H9 (cell line): Measurements from ENCODE around the gene GPR160. TPM values are rescaled to one million over a fixed set of nuclear protein-coding genes. Genes with fewer than 3 reads are reported as not detected.

Source experiments
- DNase-seq: peaks from one replicate; pipeline ENCODE4 v3.0.0-alpha.2; 2017
- H2AFZ ChIP-seq: one replicate; pipeline ENCODE4 v1.6.1; 2013; ENCODE audit warnings: mild to moderate bottlenecking, low read length, control low read depth, moderate library complexity
- H2AK5ac ChIP-seq: 2 replicates; pipeline ENCODE4 v1.6.1; 2013; ENCODE audit warnings: low read length, control low read depth, mixed read lengths; ENCODE audit not compliant: insufficient read length
- H2BK120ac ChIP-seq: one replicate; pipeline ENCODE4 v1.6.1; 2013; ENCODE audit warnings: low read depth, mild to moderate bottlenecking, low read length, control low read depth, inconsistent platforms; ENCODE audit not compliant: poor library complexity, severe bottlenecking
- H2BK12ac ChIP-seq: 2 replicates; pipeline ENCODE4 v1.6.1; 2013; ENCODE audit warnings: low read length, control low read depth, mixed read lengths, low read depth; ENCODE audit not compliant: insufficient read length
- H2BK15ac ChIP-seq: 2 replicates; pipeline ENCODE4 v1.6.1; 2013; ENCODE audit warnings: low read depth, low read length, control low read depth
- H2BK20ac ChIP-seq: one replicate; pipeline ENCODE4 v1.6.1; 2013; ENCODE audit warnings: low read depth, mild to moderate bottlenecking, low read length, control low read depth, inconsistent platforms; ENCODE audit not compliant: poor library complexity, severe bottlenecking
- H2BK5ac ChIP-seq: 2 replicates; pipeline ENCODE4 v1.6.1; 2013; ENCODE audit warnings: low read length, control low read depth, mixed read lengths; ENCODE audit not compliant: insufficient read length
- H3K14ac ChIP-seq: 2 replicates; pipeline ENCODE4 v1.6.1; 2013; ENCODE audit warnings: low read length, control low read depth; ENCODE audit not compliant: insufficient read depth
- H3K18ac ChIP-seq: 2 replicates; pipeline ENCODE4 v1.6.1; 2013; ENCODE audit warnings: low read depth, mild to moderate bottlenecking, mixed read lengths, low read length, control low read depth; ENCODE audit not compliant: insufficient read length
- H3K23ac ChIP-seq: 2 replicates; pipeline ENCODE4 v1.6.1; 2013; ENCODE audit warnings: low read length, control low read depth, mixed read lengths, low read depth; ENCODE audit not compliant: insufficient read length
- H3K23me2 ChIP-seq: 2 replicates; pipeline ENCODE4 v1.6.1; 2013; ENCODE audit warnings: low read depth, mild to moderate bottlenecking, mixed read lengths, low read length, control low read depth; ENCODE audit not compliant: insufficient read length, poor library complexity, severe bottlenecking
- H3K27ac ChIP-seq: 2 replicates; pipeline ENCODE4 v1.5.1; 2013; ENCODE audit warnings: low read length, control low read depth, mixed read lengths, low read depth; ENCODE audit not compliant: insufficient read length
- H3K27me3 ChIP-seq: 2 replicates; pipeline ENCODE4 v1.6.1; 2013; ENCODE audit warnings: low read length, control low read depth, inconsistent platforms; ENCODE audit not compliant: insufficient read depth
- H3K4ac ChIP-seq: 2 replicates; pipeline ENCODE4 v1.6.1; 2013; ENCODE audit warnings: low read depth, mild to moderate bottlenecking, control low read depth, inconsistent platforms, low read length, moderate library complexity
- H3K4me1 ChIP-seq: 2 replicates; pipeline ENCODE4 v1.6.1; 2013; ENCODE audit warnings: low read length, control low read depth, inconsistent platforms; ENCODE audit not compliant: insufficient read depth
- H3K4me2 ChIP-seq: 2 replicates; pipeline ENCODE4 v1.6.1; 2013; ENCODE audit warnings: low read length, control low read depth, mixed read lengths; ENCODE audit not compliant: insufficient read length, insufficient read depth
- H3K56ac ChIP-seq: 2 replicates; pipeline ENCODE4 v1.6.1; 2013; ENCODE audit warnings: low read depth, mild to moderate bottlenecking, mixed read lengths, low read length, control low read depth; ENCODE audit not compliant: insufficient read length
- H3K79me1 ChIP-seq: 2 replicates; pipeline ENCODE4 v1.6.1; 2013; ENCODE audit warnings: low read depth, mild to moderate bottlenecking, moderate library complexity, low read length, control low read depth, inconsistent platforms; ENCODE audit not compliant: insufficient read depth, poor library complexity, severe bottlenecking
- H3K79me2 ChIP-seq: 2 replicates; pipeline ENCODE4 v1.6.1; 2013; ENCODE audit warnings: low read length, control low read depth, inconsistent platforms; ENCODE audit not compliant: insufficient read depth
- H3K9ac ChIP-seq: 2 replicates; pipeline ENCODE4 v1.6.1; 2013; ENCODE audit warnings: low read length, control low read depth, mixed read lengths; ENCODE audit not compliant: insufficient read length; ENCODE audit errors: extremely low read depth
- H3K9me3 ChIP-seq: one replicate; pipeline ENCODE4 v1.6.1; 2013; ENCODE audit warnings: low read depth, low read length, inconsistent platforms; ENCODE audit not compliant: control insufficient read depth
- H3T11ph ChIP-seq: one replicate; pipeline ENCODE4 v1.6.1; 2013; ENCODE audit warnings: mild to moderate bottlenecking, low read length, control low read depth, inconsistent platforms
- H4K20me1 ChIP-seq: one replicate; pipeline ENCODE4 v1.6.1; 2013; ENCODE audit not compliant: control insufficient read depth, insufficient read length, insufficient read depth
- H4K5ac ChIP-seq: 2 replicates; pipeline ENCODE4 v1.6.1; 2013; ENCODE audit warnings: low read depth, mild to moderate bottlenecking, mixed read lengths, low read length, control low read depth; ENCODE audit not compliant: insufficient read length
- H4K8ac ChIP-seq: replicated peaks from 2 replicates; pipeline ENCODE4 v1.6.1; 2013; ENCODE audit warnings: low read length, control low read depth, mixed read lengths, low read depth; ENCODE audit not compliant: insufficient read length
- H4K91ac ChIP-seq: 2 replicates; pipeline ENCODE4 v1.6.1; 2013; ENCODE audit warnings: low read depth, mild to moderate bottlenecking, moderate library complexity, mixed read lengths, low read length, control low read depth; ENCODE audit not compliant: insufficient read length
- H3K27ac Mint-ChIP-seq, 3 experiments: 2 replicates in 2 of 3; 3 replicates in 1 of 3; pipeline ENCODE4 v1.8.0; 2020 to 2021; ENCODE audit warnings: mixed read lengths in 3 of 3, mild to moderate bottlenecking in 1 of 3, moderate library complexity in 1 of 3
- H3K27me3 Mint-ChIP-seq: 2 replicates; pipeline ENCODE4 v1.8.0; 2021; ENCODE audit warnings: low read depth, mild to moderate bottlenecking, moderate library complexity, mixed read lengths
- H3K36me3 Mint-ChIP-seq, 3 experiments: 2 replicates in 2 of 3; 3 replicates in 1 of 3; pipeline ENCODE4 v1.8.0; 2020 to 2021; ENCODE audit warnings: low read depth in 3 of 3, mixed read lengths in 3 of 3; ENCODE audit not compliant: insufficient read depth in 1 of 3
- H3K4me1 Mint-ChIP-seq, 2 experiments: 2 replicates each; pipeline ENCODE4 v1.8.0; 2020; ENCODE audit warnings: mixed read lengths in 2 of 2
- H3K4me3 Mint-ChIP-seq, 2 experiments: 2 replicates in 1 of 2; 3 replicates in 1 of 2; pipeline ENCODE4 v1.8.0; 2020 to 2021; ENCODE audit warnings: mild to moderate bottlenecking in 2 of 2, mixed read lengths in 2 of 2, moderate library complexity in 1 of 2
- H3K9me3 Mint-ChIP-seq, 2 experiments: 2 replicates in 1 of 2; 3 replicates in 1 of 2; pipeline ENCODE4 v1.8.0; 2020; ENCODE audit warnings: mild to moderate bottlenecking in 2 of 2, mixed read lengths in 2 of 2, moderate library complexity in 1 of 2
- WGBS: extraction: QIAGEN DNeasy Blood & Tissue Kit; methylation state at CpG from one replicate; pipeline ENCODE4 v1.1.7; 2013; ENCODE audit warnings: missing lambda C conversion rate, low lambda C conversion rate, mixed read lengths; ENCODE audit not compliant: insufficient read length; ENCODE audit errors: extremely low coverage; 5-methylcytosine and 5-hydroxymethylcytosine counted together
- total RNA-seq: library from RNA; stranded (reverse); gene quantifications from 2 replicates; pipeline ENCODE4 v1.2.1, GENCODE V29; 2021
- TF ChIP-seq, protein P1 (sequence below): fragments of 200-600 bp; sonication (generic); conservative IDR thresholded peaks from 3 replicates; pipeline ENCODE4 v1.8.0; 2021; ENCODE audit warnings: antibody characterized with exemption, mild to moderate bottlenecking

GPR160 gene
- total RNA-seq, 1 experiment from 2014 or later, result 14.1 TPM

DNA sequence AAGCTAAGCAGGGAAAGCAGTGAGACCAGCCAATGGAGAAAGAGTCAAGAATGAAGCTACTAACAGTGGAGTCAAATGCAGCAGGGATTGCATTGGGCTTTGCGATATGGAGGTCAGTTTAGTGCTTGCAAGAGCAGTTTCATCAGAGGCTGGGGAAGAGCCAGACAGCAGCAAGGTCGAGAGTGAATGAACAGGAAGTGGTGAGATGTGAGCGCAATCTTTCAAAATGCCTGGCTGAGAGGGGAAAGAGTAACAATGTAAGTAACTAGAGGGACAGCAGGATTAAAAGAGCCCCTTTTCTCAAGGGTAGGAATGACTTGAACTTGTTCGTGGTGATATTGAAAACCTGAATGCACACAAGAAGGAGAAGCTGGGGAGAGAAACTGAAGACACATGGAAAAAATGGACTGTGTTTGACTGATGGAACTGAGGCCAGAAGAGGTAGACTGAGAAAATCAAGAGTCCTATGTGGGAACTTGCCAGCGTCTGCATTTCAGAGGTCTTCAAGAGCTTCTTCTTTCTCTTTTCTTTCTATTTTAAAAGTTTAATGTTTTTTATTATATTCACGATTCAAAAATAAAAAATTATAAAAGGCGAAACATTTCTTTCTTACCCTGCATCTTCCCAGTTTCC, 30.6 kb upstream of the GPR160 start:
- H3K23ac ChIP-seq, result no peak overlapping the region
- no peaks in the 10 kb centered on the region for H3K9me3 ChIP-seq
- H3K14ac ChIP-seq, result no peak overlapping the region
- H3K79me2 ChIP-seq, result no peaks in the 10 kb centered on the region
- Mint-ChIP-seq H3K27me3 (no peaks in the 10 kb centered on the region), H3K9me3 (no peaks in the 10 kb centered on the region), H3K27ac (no peak overlapping the region), H3K4me3 (no peak overlapping the region), H3K36me3 (no peaks in the 10 kb centered on the region), H3K4me1 (no peaks in the 10 kb centered on the region; a peak in 1 of 4 replicates)
- no peaks in the 10 kb centered on the region for H3K23me2 ChIP-seq
- H3K18ac ChIP-seq, result no peak overlapping the region
- no peak overlapping the region for H4K91ac ChIP-seq
- no peak overlapping the region for H3K27ac ChIP-seq
- H4K5ac ChIP-seq, result no peak overlapping the region
- no peak for DNase-seq
- H2AFZ ChIP-seq, result no peak overlapping the region
- no peak overlapping the region for H2BK120ac ChIP-seq
- H3K9ac ChIP-seq, result no peak overlapping the region
- no peak overlapping the region for H3K4ac ChIP-seq
- TF ChIP-seq, protein P1, sequence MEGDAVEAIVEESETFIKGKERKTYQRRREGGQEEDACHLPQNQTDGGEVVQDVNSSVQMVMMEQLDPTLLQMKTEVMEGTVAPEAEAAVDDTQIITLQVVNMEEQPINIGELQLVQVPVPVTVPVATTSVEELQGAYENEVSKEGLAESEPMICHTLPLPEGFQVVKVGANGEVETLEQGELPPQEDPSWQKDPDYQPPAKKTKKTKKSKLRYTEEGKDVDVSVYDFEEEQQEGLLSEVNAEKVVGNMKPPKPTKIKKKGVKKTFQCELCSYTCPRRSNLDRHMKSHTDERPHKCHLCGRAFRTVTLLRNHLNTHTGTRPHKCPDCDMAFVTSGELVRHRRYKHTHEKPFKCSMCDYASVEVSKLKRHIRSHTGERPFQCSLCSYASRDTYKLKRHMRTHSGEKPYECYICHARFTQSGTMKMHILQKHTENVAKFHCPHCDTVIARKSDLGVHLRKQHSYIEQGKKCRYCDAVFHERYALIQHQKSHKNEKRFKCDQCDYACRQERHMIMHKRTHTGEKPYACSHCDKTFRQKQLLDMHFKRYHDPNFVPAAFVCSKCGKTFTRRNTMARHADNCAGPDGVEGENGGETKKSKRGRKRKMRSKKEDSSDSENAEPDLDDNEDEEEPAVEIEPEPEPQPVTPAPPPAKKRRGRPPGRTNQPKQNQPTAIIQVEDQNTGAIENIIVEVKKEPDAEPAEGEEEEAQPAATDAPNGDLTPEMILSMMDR, result no peak
- H2BK15ac ChIP-seq, result no peak overlapping the region
- no peaks in the 10 kb centered on the region for H4K20me1 ChIP-seq
- WGBS, result no CpG with 5 or more reads among the region's 7 CpGs
- no peak overlapping the region for H2BK5ac ChIP-seq
- no peak overlapping the region for H2BK20ac ChIP-seq
- H3K4me1 ChIP-seq, result no peaks in the 10 kb centered on the region
- no peaks in the 10 kb centered on the region for H3K27me3 ChIP-seq
- H3K4me2 ChIP-seq, result no peak overlapping the region
- no peak overlapping the region for H4K8ac ChIP-seq
- no peak overlapping the region for H2AK5ac ChIP-seq
- H3K56ac ChIP-seq, result no peak overlapping the region
- no peaks in the 10 kb centered on the region for H3K79me1 ChIP-seq
- no peak overlapping the region for H3T11ph ChIP-seq
- H2BK12ac ChIP-seq, result no peak overlapping the region
